BLaER1 treated with 17β-estradiol and CSF1 and Interleukin-3, amounts not matched to agents 10 nM and 100 nM (cell line): ENCODE data around the gene DLG1.
A peak's percentile ranks its signal among the peaks of the same experiment; 100 is the strongest.
"Not testable (repeated sequence)": the region's sequence is repeated elsewhere in the genome, so short reads cannot be mapped to it uniquely, and the experiment has no call there.

Source experiments
- H3K27ac ChIP-seq, 11 experiments: shearing (Covaris generic); formaldehyde crosslinking; 2 replicates each; pipeline ENCODE4 v1.8.1; 2022
- H3K27me3 ChIP-seq, 11 experiments: shearing (Covaris generic); formaldehyde crosslinking; 2 replicates each; pipeline ENCODE4 v1.8.1; 2022
- H3K36me3 ChIP-seq, 11 experiments: shearing (Covaris generic); formaldehyde crosslinking; 2 replicates each; pipeline ENCODE4 v1.8.1; 2022
- H3K4me1 ChIP-seq, 10 experiments: shearing (Covaris generic); formaldehyde crosslinking; 2 replicates each; pipeline ENCODE4 v1.8.1; 2022
- H3K4me2 ChIP-seq, 11 experiments: shearing (Covaris generic); formaldehyde crosslinking; 2 replicates each; pipeline ENCODE4 v1.8.1; 2022
- H3K4me3 ChIP-seq, 10 experiments: shearing (Covaris generic); formaldehyde crosslinking; 2 replicates each; pipeline ENCODE4 v1.8.1; 2022
- H3K9ac ChIP-seq, 11 experiments: shearing (Covaris generic); formaldehyde crosslinking; 2 replicates each; pipeline ENCODE4 v1.8.1; 2022
- H3K9me3 ChIP-seq, 11 experiments: shearing (Covaris generic); formaldehyde crosslinking; replicated peaks in 1 of 11; 2 replicates each; pipeline ENCODE4 v1.8.1; 2022
- H4K20me1 ChIP-seq, 11 experiments: shearing (Covaris generic); formaldehyde crosslinking; 2 replicates each; pipeline ENCODE4 v1.8.1; 2022
- Cebpa-rat ChIP-seq, 11 experiments: shearing (Covaris generic); IDR thresholded peaks; 2 replicates each; pipeline ENCODE4 v1.8.1; 2022

DLG1 gene

GRCh38 chr3:197041875-197042488, 256.4 kb downstream of the DLG1 start:
- H3K4me2 ChIP-seq: no peak overlapping the region
- no peak; a peak in 1 of 22 replicates for TF ChIP-seq Cebpa-rat (IDR thresholded peaks at IDR 0.05)
- H4K20me1 ChIP-seq: no peaks in the 10 kb centered on the region
- H3K4me1 ChIP-seq: peaks cover 0 to 9% (median 2%) of the 10 kb centered on the region in 10 experiments; a peak in 5 of 20 replicates
- H3K36me3 ChIP-seq: peaks cover 28 to 48% (median 41%) of the 10 kb centered on the region in 11 experiments
- H3K9me3 ChIP-seq: no peaks in the 10 kb centered on the region
- no peak overlapping the region for H3K9ac ChIP-seq
- H3K27ac ChIP-seq: no peak overlapping the region
- H3K4me3 ChIP-seq: no peak overlapping the region
- no peaks in the 10 kb centered on the region for H3K27me3 ChIP-seq

DNA sequence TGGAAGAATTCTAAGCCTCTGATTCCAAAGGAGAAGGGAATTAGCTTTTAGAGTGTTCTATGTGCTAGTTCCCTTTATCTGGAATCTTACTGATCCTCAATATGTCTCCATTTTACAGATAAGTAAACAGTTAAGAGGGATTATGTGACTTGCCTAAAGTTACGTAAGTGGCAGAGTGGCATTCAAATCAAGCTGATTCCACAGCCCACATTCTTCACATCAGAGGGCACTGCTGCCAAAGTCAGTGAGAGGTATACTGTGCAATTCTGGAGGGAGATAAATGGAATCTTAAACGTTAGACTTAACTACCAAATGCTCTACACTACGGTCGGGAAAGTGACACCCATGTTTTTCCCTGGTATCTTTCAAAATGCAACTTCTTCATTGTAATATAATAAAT, 257.8 kb downstream of the DLG1 start:
- H3K9me3 ChIP-seq: no peaks in the 10 kb centered on the region
- no peak overlapping the region for H3K4me3 ChIP-seq
- H3K4me2 ChIP-seq: no peak overlapping the region
- no peaks in the 10 kb centered on the region; a peak in 1 of 22 replicates for H4K20me1 ChIP-seq
- no peak overlapping the region for H3K9ac ChIP-seq
- TF ChIP-seq Cebpa-rat (IDR thresholded peaks at IDR 0.05): no peak
- H3K4me1 ChIP-seq: peaks cover 0 to 9% (median 2%) of the 10 kb centered on the region in 10 experiments; a peak in 5 of 20 replicates
- H3K27me3 ChIP-seq: no peaks in the 10 kb centered on the region
- H3K27ac ChIP-seq: no peak overlapping the region
- peaks cover 15 to 35% (median 28%) of the 10 kb centered on the region in 11 experiments for H3K36me3 ChIP-seq

GRCh38 chr3:197038679-197039462, 259.5 kb downstream of the DLG1 start:
- H3K9me3 ChIP-seq: no peaks in the 10 kb centered on the region
- no peaks in the 10 kb centered on the region for H3K27me3 ChIP-seq
- H3K27ac ChIP-seq: no peak overlapping the region
- H3K4me2 ChIP-seq: no peak overlapping the region
- no peak overlapping the region for H3K9ac ChIP-seq
- no peaks in the 10 kb centered on the region; a peak in 1 of 22 replicates for H4K20me1 ChIP-seq
- no peak for TF ChIP-seq Cebpa-rat (IDR thresholded peaks at IDR 0.05)
- H3K4me1 ChIP-seq: peaks cover 0 to 9% (median 2%) of the 10 kb centered on the region in 10 experiments; a peak in 5 of 20 replicates
- peaks cover 2 to 20% (median 12%) of the 10 kb centered on the region in 11 experiments; a peak in 18 of 22 replicates for H3K36me3 ChIP-seq
- no peak overlapping the region for H3K4me3 ChIP-seq

GRCh38 chr3:197035577-197035976, 262.8 kb downstream of the DLG1 start:
- Histone ChIP-seq H3K4me1 (peaks cover 17 to 26% (median 19%) of the 10 kb centered on the region in 10 experiments), H3K36me3 (peaks cover 0 to 12% (median 0%) of the 10 kb centered on the region in 11 experiments; a peak in 7 of 22 replicates), H3K9ac (no peak overlapping the region), H3K4me3 (no peak overlapping the region), H4K20me1 (no peaks in the 10 kb centered on the region; a peak in 1 of 22 replicates), H3K27me3 (no peaks in the 10 kb centered on the region), H3K27ac (no peak overlapping the region), H3K9me3 (no peaks in the 10 kb centered on the region), H3K4me2 (no peak overlapping the region)
- TF ChIP-seq Cebpa-rat (IDR thresholded peaks at IDR 0.05): no peak

- peaks cover 21 to 34% (median 26%) of the 10 kb centered on the region in 10 experiments for H3K4me1 ChIP-seq
- H3K9me3 ChIP-seq, H3K4me3 ChIP-seq, H4K20me1 ChIP-seq, H3K27me3 ChIP-seq, H3K9ac ChIP-seq, H3K27ac ChIP-seq, H3K4me2 ChIP-seq: not testable (repeated sequence)
- peaks cover 0 to 12% (median 0%) of the 10 kb centered on the region in 11 experiments; a peak in 6 of 22 replicates for H3K36me3 ChIP-seq
These were observed 263.6 kb downstream of the DLG1 start for GRCh38 chr3:197034778-197035177.

DNA sequence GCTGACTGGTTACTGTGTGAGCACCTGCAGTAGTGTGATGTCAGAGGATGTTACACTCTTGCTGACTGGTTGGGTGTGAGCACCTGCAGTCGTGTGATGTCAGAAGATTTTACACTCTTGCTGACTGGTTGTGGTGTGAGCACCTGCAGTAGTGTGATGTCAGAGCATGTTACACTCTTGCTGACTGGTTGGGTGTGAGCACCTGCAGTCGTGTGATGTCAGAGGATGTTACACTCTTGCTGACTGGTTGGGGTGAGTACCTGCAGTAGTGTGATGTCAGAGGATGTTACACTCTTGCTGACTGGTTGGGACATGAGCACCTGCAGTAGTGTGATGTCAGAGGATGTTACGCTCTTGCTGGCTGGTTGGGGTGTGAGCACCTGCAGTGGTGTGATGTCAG, 264.6 kb downstream of the DLG1 start:
- H3K36me3 ChIP-seq, H3K4me2 ChIP-seq, H3K27ac ChIP-seq, H3K9ac ChIP-seq, H4K20me1 ChIP-seq, H3K27me3 ChIP-seq, H3K9me3 ChIP-seq, H3K4me3 ChIP-seq: not testable (repeated sequence)
- H3K4me1 ChIP-seq: peaks cover 25 to 43% (median 33%) of the 10 kb centered on the region in 10 experiments

DNA sequence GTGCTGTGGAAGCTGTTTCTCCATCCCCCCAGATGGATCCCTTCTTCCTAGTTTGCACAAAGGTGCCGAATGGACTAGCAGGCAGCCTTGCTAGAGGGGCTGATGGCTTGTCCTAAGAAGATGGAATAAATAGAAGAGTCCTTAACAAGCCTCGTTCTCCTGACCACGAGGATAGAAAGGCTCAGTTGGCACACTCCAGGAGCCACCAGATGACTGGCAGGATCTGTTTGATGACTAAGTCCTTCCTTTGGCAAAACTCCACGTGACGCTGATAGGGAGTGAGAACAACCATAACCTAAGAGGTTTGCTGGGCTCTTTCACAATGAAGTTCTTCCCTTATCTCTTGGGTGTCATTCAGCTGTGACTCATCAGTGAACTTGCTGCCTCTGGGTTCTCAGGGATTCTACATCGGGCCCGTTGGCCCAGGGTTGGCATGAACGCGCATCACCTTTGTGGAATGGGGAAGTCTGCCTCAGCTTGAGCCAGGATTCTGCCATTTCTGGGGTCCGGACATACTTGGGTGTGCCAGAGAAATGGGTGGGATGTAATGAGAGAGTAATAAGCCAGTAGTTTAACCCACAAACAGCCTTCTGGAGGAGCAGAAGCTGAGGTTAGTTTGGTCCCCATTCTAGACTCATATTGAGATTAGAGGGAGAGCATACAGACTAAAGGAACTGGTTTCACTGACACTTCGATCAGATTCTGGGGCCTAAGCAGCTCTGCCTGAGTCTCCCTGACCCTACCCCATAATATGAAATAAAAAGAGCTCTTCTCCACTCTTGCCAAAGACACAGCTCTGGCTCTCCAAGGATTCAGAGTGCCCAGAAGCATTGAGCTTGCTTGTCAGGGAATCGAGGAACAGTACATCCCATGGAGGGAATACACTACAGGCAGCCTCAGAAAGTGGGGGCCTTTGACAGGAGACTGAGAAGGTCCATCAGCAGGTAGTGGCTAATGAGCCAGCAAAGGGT, 266.8 kb downstream of the DLG1 start:
- Histone ChIP-seq H3K9me3 (no peaks in the 10 kb centered on the region), H3K4me1 (peaks cover 37 to 57% (median 52%) of the 10 kb centered on the region in 10 experiments), H4K20me1 (peaks cover 0 to 26% (median 20%) of the 10 kb centered on the region in 11 experiments; a peak in 20 of 22 replicates), H3K27ac (peak overlapping the region in 10 of 11 experiments; percentile 58 to 84 (median 76); a peak in 21 of 22 replicates), H3K4me3 (no peak overlapping the region), H3K36me3 (peaks cover 0 to 10% (median under 1%) of the 10 kb centered on the region in 11 experiments; a peak in 12 of 22 replicates), H3K4me2 (peak overlapping the region; percentile 64 to 100 (median 99); a peak in 21 of 22 replicates), H3K9ac (peak overlapping the region in 9 of 11 experiments; percentile 1 to 64 (median 45); a peak in 13 of 22 replicates), H3K27me3 (peaks cover 0 to 12% (median 0%) of the 10 kb centered on the region in 11 experiments; a peak in 5 of 22 replicates)
- peak; percentile 23 to 86 (median 52); a peak in 12 of 22 replicates for TF ChIP-seq Cebpa-rat (IDR thresholded peaks at IDR 0.05)
